ENCODE data around the gene KIF3A. TPM values are rescaled to one million over a fixed set of nuclear protein-coding genes. Genes with fewer than 3 reads are reported as not detected.

Gene KIF3A
- total RNA-seq = 10.6 and 10.7 TPM in 2 replicates

DNA sequence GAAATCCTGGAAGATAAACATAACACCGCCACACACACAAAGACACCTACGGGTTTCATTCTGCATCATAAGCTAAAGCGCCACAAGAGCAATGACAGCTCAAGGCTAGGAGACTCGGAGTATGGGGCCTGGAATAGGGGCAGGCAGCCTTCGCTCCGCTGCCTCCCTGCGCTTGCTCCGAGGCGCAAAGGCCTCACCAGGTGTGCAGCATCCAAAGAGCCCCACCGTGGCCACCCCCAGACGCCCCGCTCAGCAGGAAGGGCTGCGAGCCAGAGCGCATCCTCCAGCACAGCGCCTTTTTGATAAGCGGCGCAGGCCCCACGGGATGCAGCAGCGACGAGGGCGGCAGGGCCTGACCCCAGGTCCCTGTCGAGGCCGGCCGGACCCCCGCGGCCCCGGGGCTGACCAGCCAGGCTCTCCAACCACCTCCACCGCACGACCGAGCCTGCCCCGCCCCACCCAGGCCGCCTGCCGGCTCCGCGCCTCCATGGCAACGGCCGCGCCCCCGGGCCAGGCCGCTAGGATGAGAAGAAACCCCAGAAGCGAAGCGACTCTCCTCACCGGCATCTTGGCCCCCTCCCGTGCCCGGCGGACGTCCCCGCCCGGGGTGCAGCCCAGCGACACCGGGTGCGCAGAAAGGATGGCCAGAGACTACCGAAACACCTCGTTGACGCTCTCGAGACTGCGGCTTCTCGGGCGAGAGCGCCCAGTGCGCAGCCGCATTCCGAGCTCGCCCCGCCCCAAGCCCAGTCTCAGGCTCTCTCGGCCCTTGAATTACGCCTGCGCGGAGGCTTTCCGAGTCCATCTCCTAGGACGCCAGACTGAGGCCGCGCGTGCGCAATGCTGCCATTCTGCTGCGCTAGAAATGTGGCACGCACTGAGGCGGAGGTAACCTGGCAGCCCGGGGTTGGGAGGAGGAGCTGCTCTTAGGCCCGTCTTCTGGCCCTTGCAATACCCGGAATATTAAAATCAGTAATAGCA lies at the start of gene KIF3A:
KIF3A (minus strand) TSS at position 694 of the 981 bp plus-strand sequence; CDS start at position 567, 127 bp downstream.
- Histone ChIP-seq H3K4me3 (ENCODE audit: low read depth, low read length) (peak within 1 kb of the TSS; percentile 81), H3K36me3 (ENCODE audit: control insufficient read depth, insufficient read depth, low read length) (no peaks in the 10 kb centered on the region), H3K27me3 (ENCODE audit: control insufficient read depth, insufficient read depth, low read length) (no peaks in the 10 kb centered on the region)
- peak; percentile 86 for DNase-seq (ENCODE audit: low read depth)
- no peak for TF ChIP-seq CTCF (IDR thresholded peaks at IDR 0.05; ENCODE audit: insufficient read depth, low read length, poor library complexity, severe bottlenecking)

DNA sequence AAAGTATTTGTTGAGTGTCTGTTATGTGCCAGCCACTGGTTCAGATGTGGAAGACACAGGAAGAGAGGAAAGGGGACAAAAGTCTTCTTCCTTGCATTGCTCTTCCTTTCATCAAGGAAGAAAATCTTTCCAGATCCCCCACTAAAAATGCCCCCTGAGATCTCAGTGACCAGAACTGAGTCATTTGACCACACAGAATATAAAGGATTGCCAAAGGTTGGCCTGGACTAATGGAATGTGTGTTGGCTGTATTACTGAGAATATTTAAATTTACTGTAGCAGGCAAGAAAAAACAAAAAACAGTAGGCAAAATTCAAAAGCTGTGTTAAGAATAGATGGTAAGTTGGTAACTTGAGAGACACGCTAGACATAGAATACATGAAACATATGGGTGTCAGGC lies 49.7 kb upstream of the KIF3A start:
- TF ChIP-seq CTCF (IDR thresholded peaks at IDR 0.05; ENCODE audit: insufficient read depth, low read length, poor library complexity, severe bottlenecking) = no peak
- no peak for DNase-seq (ENCODE audit: low read depth)

DNA sequence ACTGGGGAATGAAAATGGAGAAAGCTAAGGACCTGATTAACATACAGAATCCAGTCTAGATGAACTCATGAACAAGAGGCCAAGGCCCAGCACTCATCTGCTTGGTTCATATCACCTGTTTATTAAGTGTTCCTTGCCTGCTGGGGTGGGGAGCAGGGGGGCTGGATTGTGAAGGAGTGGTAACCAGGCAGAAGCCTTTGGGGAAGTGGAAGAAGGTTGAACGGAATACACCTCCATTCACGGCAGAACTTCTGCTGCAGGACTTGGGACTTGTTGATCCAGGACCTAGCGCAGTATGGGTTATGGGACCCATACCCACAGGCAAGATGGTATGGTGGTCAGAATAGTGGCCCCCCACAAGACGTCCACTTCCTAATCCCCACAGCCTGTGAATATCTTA lies 48.5 kb upstream of the KIF3A start:
- no peaks in the 10 kb centered on the region for H3K36me3 ChIP-seq (ENCODE audit: control insufficient read depth, insufficient read depth, low read length)
- no peak for DNase-seq (ENCODE audit: low read depth)
- no peak overlapping the region for H3K4me3 ChIP-seq (ENCODE audit: low read depth, low read length)
- H3K27me3 ChIP-seq (ENCODE audit: control insufficient read depth, insufficient read depth, low read length) = no peaks in the 10 kb centered on the region
- TF ChIP-seq CTCF (IDR thresholded peaks at IDR 0.05; ENCODE audit: insufficient read depth, low read length, poor library complexity, severe bottlenecking) = no peak

More for the DNA sequence above, 49.7 kb upstream of the KIF3A start:
- Histone ChIP-seq H3K4me3 (ENCODE audit: low read depth, low read length) (no peak overlapping the region), H3K27me3 (ENCODE audit: control insufficient read depth, insufficient read depth, low read length) (no peaks in the 10 kb centered on the region), H3K36me3 (ENCODE audit: control insufficient read depth, insufficient read depth, low read length) (no peaks in the 10 kb centered on the region)

DNA sequence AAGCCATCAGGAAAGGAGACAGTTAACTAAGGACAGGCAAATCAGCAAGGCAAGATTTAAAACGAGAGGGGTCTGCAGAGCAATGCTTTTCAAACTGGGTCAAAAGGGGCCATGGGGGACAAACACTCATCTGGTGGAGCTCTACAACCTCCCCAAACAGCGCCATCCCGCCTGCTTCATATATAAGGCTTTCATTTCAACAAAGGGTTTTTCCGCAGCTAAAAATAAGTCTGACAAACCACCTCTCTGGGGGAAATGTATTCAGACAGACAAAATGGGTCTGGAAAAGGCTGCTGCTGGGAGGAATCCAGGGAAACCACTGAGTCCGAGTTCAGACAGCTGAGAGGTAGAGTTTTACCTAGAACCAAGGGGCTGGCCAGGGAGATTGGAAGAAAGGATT lies 48.0 kb upstream of the KIF3A start:
- no peaks in the 10 kb centered on the region for H3K36me3 ChIP-seq (ENCODE audit: control insufficient read depth, insufficient read depth, low read length)
- H3K27me3 ChIP-seq (ENCODE audit: control insufficient read depth, insufficient read depth, low read length) = no peaks in the 10 kb centered on the region
- TF ChIP-seq CTCF (IDR thresholded peaks at IDR 0.05; ENCODE audit: insufficient read depth, low read length, poor library complexity, severe bottlenecking) = no peak
- H3K4me3 ChIP-seq (ENCODE audit: low read depth, low read length) = no peak overlapping the region
- DNase-seq (ENCODE audit: low read depth) = no peak

DNA sequence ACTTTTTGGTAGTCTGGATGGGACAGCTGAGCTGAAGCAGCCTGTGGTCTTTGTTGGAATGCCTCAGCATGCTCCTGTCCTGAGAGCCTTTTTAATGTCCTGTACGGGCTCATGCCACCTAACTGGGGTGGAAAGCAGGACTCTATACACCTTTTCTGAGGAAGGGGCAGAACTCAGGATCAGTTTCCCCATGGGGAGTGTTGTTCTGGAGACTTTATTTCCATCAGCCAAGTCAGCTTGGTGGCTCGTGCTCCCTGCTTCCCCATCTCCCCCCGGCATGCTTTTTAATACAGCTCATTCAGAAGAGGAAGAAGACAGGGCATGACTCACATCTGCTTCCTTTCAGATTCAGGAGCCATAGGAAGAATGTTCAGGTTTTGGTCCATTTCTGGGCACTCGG lies 44.8 kb upstream of the KIF3A start:
- no peak for DNase-seq (ENCODE audit: low read depth)
- Histone ChIP-seq H3K27me3 (ENCODE audit: control insufficient read depth, insufficient read depth, low read length) (no peaks in the 10 kb centered on the region), H3K36me3 (ENCODE audit: control insufficient read depth, insufficient read depth, low read length) (no peaks in the 10 kb centered on the region), H3K4me3 (ENCODE audit: low read depth, low read length) (no peak overlapping the region)
- no peak for TF ChIP-seq CTCF (IDR thresholded peaks at IDR 0.05; ENCODE audit: insufficient read depth, low read length, poor library complexity, severe bottlenecking)

Measured in kidney epithelial cell (primary cell).